Measurements from ENCODE around the gene KIAA0825.
"Not testable (repeated sequence)": the region's sequence is repeated elsewhere in the genome, so short reads cannot be mapped to it uniquely, and the experiment has no call there.

KIAA0825 gene

GRCh38 chr5:94154672-94155071 is 463.7 kb downstream of the KIAA0825 start:
- no peak for DNase-seq

DNA sequence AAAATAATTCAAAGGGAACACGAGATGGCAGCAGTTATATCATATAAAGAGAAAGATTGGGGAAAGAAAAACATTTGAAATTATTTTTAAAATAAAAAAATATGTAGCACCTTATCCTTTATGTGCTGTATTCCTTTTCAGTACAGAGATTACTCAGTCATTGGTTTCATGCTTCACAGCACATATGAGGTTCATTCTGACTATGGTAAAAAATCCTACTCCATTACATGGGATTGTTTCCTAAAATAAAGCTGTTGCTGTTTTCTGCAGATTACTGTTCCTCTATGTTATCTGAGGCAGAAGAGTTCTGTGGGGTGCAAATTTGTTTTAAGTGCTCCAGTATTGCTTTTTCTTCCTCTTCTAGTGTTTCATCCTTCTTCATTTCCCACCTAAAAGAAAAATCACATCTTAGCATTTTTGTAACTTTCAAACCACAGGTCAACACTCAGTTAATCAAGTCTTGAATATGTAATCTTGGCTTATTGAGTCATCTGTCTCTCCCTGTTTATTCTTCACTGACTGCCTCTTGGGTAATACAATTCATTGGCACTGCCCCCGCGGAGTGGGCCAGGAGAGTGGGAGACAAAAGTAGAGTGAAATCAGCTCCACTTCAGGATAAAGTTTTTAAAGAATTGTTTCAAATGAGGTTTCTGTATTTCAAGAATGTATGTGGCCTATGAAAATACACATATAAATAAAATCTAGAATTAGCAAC is 464.5 kb downstream of the KIAA0825 start:
- DNase-seq, result no peak

DNA sequence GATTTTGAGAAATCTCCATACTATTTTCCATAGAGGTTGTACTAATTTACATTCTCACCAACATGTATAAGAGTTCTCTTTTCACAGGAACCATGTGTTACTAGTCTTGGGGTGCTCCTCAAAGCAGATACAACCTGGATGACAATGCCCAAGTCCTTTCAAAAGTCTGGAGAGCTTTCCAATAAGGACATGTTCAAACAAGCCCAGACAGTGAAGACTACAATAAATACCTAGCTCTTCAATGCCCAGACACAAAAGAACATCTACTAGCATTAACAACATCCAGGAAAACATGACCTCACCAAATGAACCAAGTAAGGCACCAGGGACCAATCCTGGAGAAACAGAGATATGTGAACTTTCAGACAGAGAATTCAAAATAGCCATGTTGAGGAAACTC is 474.8 kb downstream of the KIAA0825 start:
- DNase-seq, result not testable (repeated sequence)

DNA sequence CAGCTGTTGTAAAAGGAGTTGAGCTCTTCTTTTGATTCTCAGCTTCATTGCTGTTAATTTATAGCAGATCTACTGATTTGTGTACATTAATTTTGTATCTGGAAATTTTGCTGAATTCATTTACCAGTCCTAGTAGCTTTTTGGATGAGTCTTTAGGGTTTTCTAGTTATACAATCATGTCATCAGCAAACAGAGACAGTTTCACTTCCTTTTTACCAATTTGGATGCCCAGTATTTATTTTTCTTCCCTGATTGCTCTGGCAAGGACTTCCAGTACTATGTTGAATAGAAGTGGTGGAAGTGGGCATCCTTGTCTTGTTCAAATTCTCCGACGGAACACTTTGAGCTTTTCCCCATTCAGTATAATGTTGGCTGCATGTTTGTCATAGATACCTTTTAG is 478.1 kb downstream of the KIAA0825 start:
- DNase-seq, result no peak

DNA sequence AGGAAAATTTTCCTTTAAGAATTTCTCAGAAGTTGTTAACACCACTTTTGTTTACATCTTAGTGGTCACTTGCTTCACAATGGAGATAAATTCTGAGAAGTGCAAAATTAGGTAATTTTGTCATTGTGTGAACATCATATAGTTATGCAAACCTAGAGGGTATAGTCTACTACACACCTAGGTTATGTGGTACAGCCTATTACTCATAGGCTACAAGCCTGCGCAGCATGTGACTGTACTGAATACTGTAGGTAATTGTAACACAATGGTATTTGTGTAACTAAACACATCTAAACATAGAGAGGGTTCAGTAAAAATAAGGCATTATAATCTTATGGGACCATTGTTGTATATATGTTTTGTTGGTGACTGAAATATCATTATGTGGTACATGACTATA is 488.3 kb downstream of the KIAA0825 start:
- DNase-seq, result no peak

DNA sequence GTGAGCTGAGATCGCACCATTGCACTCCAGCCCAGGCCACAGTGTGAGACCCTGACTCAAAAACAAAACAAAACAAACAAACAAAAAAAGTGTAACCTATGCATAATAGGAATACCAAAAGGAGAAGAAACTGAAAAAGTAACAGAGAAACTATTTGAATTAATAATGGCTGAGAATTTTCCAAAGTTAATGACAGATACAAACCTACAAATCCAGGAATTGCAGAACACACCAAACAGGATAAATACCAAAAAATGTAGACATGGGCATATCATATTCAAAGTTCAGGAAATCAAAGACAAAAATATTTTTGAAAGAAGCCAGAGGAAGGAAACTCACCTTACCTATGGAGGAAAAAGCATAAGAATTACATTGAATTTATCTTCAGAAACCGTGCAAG is 493.3 kb downstream of the KIAA0825 start:
- DNase-seq, result no peak

DNA sequence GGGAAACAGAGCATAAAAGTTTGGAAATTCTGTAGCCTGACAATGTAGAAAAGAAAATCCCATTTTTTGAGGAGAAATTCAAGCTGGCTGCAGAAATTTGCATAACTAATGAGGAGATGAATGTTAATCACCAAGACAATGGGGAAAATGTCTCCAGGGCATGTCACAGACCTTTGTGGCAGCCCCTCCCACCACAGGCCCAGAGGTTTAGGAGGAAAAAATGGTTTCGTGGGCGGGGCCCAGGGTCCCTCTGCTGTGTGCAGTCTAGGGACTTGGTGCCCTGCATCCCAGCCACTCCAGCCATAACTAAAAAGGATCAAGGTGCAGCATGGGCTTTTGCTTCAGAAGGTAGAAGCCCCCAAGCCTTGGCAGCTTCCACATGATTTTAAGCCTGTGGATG is 502.1 kb downstream of the KIAA0825 start:
- DNase-seq, result not testable (repeated sequence)

DNA sequence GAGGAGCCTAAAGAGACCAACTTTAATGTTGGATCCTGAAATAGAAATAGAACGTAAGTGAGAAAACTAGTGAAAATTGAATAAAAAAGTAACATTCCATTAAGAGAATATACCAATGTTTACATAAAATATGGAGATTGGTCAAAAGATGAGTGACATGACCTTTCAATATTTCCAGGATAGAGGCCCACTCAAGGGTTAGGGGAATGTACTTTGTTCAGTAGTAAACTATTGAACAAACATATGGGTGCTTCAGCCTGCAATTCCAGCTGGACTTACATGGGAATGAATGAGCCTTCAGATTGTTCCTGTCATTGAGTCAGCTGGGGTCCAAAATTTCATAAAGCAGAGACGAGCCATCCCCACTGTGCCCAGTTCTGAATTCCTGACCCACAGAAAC is 505.3 kb downstream of the KIAA0825 start:
- no peak for DNase-seq

DNA sequence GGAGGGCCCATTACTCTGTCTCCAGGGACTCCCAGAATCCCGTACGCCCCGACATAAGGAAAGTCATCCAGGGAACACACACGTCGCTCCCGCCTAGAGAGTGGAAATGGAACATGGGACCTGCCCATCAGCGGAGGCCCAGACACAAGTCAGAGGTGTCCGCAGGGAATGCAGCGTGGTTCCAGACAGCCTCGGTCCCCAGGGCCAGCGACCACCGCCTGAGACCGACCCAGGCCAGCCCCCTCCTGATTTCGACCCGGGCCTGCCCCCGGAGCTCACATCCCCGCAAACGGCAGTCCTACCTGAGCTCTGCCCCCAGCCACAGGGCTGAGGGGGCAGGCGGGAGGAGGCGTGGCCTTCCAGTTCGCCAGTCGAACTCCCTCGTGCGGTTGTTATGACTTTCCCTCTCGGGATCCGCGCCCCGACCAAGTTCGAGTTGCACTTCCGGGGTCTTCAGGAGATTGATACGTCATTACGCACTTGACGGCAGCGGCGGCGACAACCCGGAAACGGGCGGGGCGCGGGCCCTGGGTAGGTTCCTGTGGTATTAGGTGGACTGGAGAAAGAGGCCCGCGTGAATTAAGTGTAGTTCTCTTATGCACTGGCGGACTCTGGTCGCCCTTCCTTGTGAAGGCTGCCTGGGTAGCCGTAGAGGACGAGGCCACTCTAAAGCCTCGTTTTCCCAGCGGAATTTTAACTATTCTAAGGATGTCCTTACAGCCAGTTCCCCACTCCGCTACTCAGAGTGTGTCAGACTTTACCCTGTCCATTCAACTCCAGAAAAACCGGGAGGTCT is 507.0 kb downstream of the KIAA0825 start:
- DNase-seq, result peak; percentile 95

DNA sequence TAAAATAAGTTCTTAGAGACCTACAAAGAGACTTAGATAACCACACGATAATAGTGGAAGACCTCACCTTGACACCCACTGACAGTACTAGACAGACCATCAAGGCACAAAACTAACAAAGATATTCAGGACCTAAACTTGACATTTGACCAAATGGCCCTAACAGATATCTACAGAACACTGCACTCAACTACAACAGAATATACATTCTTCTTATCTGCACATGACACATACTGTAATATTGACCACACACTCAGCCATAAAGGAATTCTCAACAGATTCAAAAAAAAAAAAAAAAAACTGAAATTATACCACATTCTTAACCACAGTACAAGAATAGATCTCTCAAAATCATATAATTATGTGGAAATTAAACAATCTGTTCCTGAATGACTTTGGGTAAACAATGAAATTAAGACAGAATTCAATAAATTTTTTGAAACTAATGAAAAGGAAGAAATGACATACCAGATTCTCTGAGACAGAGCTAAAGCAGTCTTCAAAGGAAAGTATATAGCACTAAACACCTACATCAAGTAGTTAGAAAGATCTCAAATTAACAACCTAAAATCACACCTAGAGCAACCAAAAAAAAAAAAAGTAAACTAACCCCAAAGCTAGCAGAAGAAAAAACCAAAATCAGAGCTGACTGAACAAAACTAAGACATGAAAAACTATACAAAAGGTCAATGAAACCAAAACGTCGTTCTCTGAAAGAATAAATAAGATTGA is 514.7 kb downstream of the KIAA0825 start:
- DNase-seq, result no peak

Data from activated CD4-positive, alpha-beta T cell treated with anti-CD3 and anti-CD28 coated beads, Interleukin-2, amount 50 U/mL, for 16 hours (primary cell).